Body of pancreas (tissue), 4 donors: ENCODE measurements around the gene GLT6D1.

Experiments
- CTCF ChIP-seq, 7 experiments: fragments of 450-650 bp in 4 of 7; fragments of 200-600 bp in 3 of 7; sonication (generic) in 3 of 7; IDR thresholded peaks; one replicate each; pipeline ENCODE4 v1.5.1; 2016 to 2019; ENCODE audit warnings: antibody characterized with exemption in 7 of 7
- POLR2A ChIP-seq, 3 donors: fragments of 450-650 bp; IDR thresholded peaks; one replicate each; pipeline ENCODE4 v1.6.1; 2016; ENCODE audit warnings: antibody characterized with exemption in 3 of 3, mild to moderate bottlenecking in 2 of 3

GRCh38 chr9:135641745-135642144 is 2.4 kb upstream of the GLT6D1 start:
- TF ChIP-seq CTCF (IDR thresholded peaks at IDR 0.05) = no peak
- TF ChIP-seq POLR2A (IDR thresholded peaks at IDR 0.05) = no peak
